Trophoblast cell (in vitro differentiated cells and primary cell): Measurements from ENCODE around the gene TCERG1.

Source experiments
- DNase-seq, 2 donors: peaks; one replicate each; pipeline ENCODE4 v3.0.0-alpha.2; 2016
- H2AFZ ChIP-seq: 2 replicates; pipeline ENCODE4 v1.6.1; 2013; ENCODE audit warnings: low read length, moderate library complexity, mild to moderate bottlenecking; ENCODE audit not compliant: insufficient read depth, poor library complexity
- H2AK5ac ChIP-seq: 2 replicates; pipeline ENCODE4 v1.6.1; 2013; ENCODE audit warnings: mild to moderate bottlenecking, low read length
- H2BK120ac ChIP-seq: 2 replicates; pipeline ENCODE4 v1.6.1; 2013; ENCODE audit warnings: low read length, mild to moderate bottlenecking, moderate library complexity; ENCODE audit not compliant: insufficient read depth, poor library complexity
- H2BK12ac ChIP-seq: 2 replicates; pipeline ENCODE4 v1.6.1; 2013; ENCODE audit warnings: mild to moderate bottlenecking, low read length, moderate library complexity
- H2BK5ac ChIP-seq: 2 replicates; pipeline ENCODE4 v1.6.1; 2013; ENCODE audit warnings: low read length, low read depth, moderate library complexity, mild to moderate bottlenecking; ENCODE audit not compliant: poor library complexity
- H3K14ac ChIP-seq: 2 replicates; pipeline ENCODE4 v1.6.1; 2013; ENCODE audit warnings: mild to moderate bottlenecking, low read length
- H3K18ac ChIP-seq: 2 replicates; pipeline ENCODE4 v1.6.1; 2013; ENCODE audit warnings: mild to moderate bottlenecking, low read length
- H3K23ac ChIP-seq: 2 replicates; pipeline ENCODE4 v1.6.1; 2013; ENCODE audit warnings: low read length
- H3K27ac ChIP-seq: 2 replicates; pipeline ENCODE4 v1.5.1; 2013; ENCODE audit warnings: low read depth, mild to moderate bottlenecking, inconsistent platforms, low read length, moderate library complexity
- H3K27me3 ChIP-seq: 2 replicates; pipeline ENCODE4 v1.6.1; 2013; ENCODE audit warnings: inconsistent platforms, mild to moderate bottlenecking, low read length, moderate library complexity; ENCODE audit not compliant: insufficient read depth
- H3K36me3 ChIP-seq, 2 experiments: 1 replicate in 1 of 2; 2 replicates in 1 of 2; pipeline ENCODE4 v1.6.1; 2013; ENCODE audit warnings: low read length in 2 of 2, mild to moderate bottlenecking in 2 of 2, moderate library complexity in 1 of 2; ENCODE audit not compliant: insufficient read depth in 2 of 2, control insufficient read depth in 1 of 2
- H3K4ac ChIP-seq: 2 replicates; pipeline ENCODE4 v1.6.1; 2013; ENCODE audit warnings: low read depth, mild to moderate bottlenecking, low read length, moderate library complexity
- H3K4me1 ChIP-seq, 2 experiments: 1 replicate in 1 of 2; 2 replicates in 1 of 2; pipeline ENCODE4 v1.6.1; 2013; ENCODE audit warnings: low read length in 2 of 2, mild to moderate bottlenecking in 2 of 2, moderate library complexity in 1 of 2; ENCODE audit not compliant: insufficient read depth in 2 of 2, control insufficient read depth in 1 of 2
- H3K4me2 ChIP-seq: 2 replicates; pipeline ENCODE4 v1.6.1; 2013; ENCODE audit warnings: inconsistent platforms, mild to moderate bottlenecking, low read length, moderate library complexity
- H3K4me3 ChIP-seq: 2 replicates; pipeline ENCODE4 v1.5.1; 2013; ENCODE audit warnings: mild to moderate bottlenecking, low read depth, low read length, inconsistent platforms
- H3K79me1 ChIP-seq: one replicate; pipeline ENCODE4 v1.6.1; 2013; ENCODE audit warnings: low read length
- H3K79me2 ChIP-seq: 2 replicates; pipeline ENCODE4 v1.6.1; 2013; ENCODE audit warnings: low read length, mild to moderate bottlenecking; ENCODE audit not compliant: control insufficient read depth, insufficient read depth, poor library complexity
- H3K9ac ChIP-seq: 2 replicates; pipeline ENCODE4 v1.6.1; 2013; ENCODE audit warnings: mild to moderate bottlenecking, low read length
- H3K9me3 ChIP-seq: 2 replicates; pipeline ENCODE4 v1.6.1; 2013; ENCODE audit warnings: low read depth, mild to moderate bottlenecking, control low read depth, inconsistent platforms, low read length; ENCODE audit not compliant: insufficient read depth
- H4K12ac ChIP-seq: 2 replicates; pipeline ENCODE4 v1.6.1; 2013; ENCODE audit warnings: low read depth, mild to moderate bottlenecking, low read length, moderate library complexity
- H4K8ac ChIP-seq: 2 replicates; pipeline ENCODE4 v1.6.1; 2013; ENCODE audit warnings: low read depth, mild to moderate bottlenecking, low read length, moderate library complexity
- H4K91ac ChIP-seq: one replicate; pipeline ENCODE4 v1.6.1; 2013; ENCODE audit warnings: low read depth, mild to moderate bottlenecking, low read length, moderate library complexity
- WGBS: extraction: QIAGEN DNeasy Blood & Tissue Kit; methylation state at CpG from one replicate; pipeline ENCODE4 v1.1.7; 2013; ENCODE audit warnings: missing lambda C conversion rate; ENCODE audit not compliant: insufficient read length, insufficient coverage; ENCODE audit errors: extremely low coverage; 5-methylcytosine and 5-hydroxymethylcytosine counted together

The TCERG1 gene

DNA sequence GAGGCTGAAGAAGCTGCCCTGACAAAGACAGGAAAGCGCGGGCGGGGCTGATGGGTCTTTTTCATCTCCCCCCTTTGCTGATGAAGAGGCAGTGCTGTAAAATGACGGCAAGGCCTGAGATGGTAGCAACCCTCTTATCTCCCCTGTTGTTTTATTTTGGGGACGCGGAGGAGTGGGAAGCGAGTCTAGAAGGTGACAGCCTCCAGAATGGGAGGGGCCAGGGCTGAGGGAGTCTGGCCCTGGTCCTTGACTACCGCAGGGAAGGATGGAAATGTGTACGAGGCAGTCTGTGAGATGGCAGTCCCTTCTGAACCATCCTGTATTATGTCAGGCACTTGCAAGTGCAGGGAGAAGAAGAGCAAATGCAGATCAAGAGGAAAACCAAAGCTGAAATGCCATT, 46.1 kb upstream of the TCERG1 start:
- no peaks in the 10 kb centered on the region for H3K79me1 ChIP-seq
- no peak overlapping the region for H4K12ac ChIP-seq
- no peaks in the 10 kb centered on the region for H3K36me3 ChIP-seq
- H2AFZ ChIP-seq, result no peak overlapping the region
- H3K27me3 ChIP-seq, result no peaks in the 10 kb centered on the region
- H2BK120ac ChIP-seq, result no peak overlapping the region
- H3K4ac ChIP-seq, result no peak overlapping the region
- H3K18ac ChIP-seq, result no peak overlapping the region
- H2AK5ac ChIP-seq, result no peak overlapping the region
- H4K8ac ChIP-seq, result no peak overlapping the region
- no peak overlapping the region for H2BK5ac ChIP-seq
- no peak overlapping the region for H4K91ac ChIP-seq
- WGBS, result no CpG with 5 or more reads among the region's 9 CpGs
- H3K79me2 ChIP-seq, result no peaks in the 10 kb centered on the region
- H3K23ac ChIP-seq, result no peak overlapping the region
- no peak overlapping the region for H3K4me3 ChIP-seq
- DNase-seq, result no peak
- no peak overlapping the region for H3K14ac ChIP-seq
- no peaks in the 10 kb centered on the region for H3K4me1 ChIP-seq
- no peak overlapping the region for H3K4me2 ChIP-seq
- H3K27ac ChIP-seq, result no peak overlapping the region
- H3K9me3 ChIP-seq, result no peaks in the 10 kb centered on the region
- H3K9ac ChIP-seq, result no peak overlapping the region
- H2BK12ac ChIP-seq, result no peak overlapping the region

GRCh38 chr5:146402949-146403348, 44.2 kb upstream of the TCERG1 start:
- Histone ChIP-seq H3K4me3 (no peak overlapping the region), H3K14ac (no peak overlapping the region), H4K8ac (no peak overlapping the region), H3K27ac (no peak overlapping the region), H3K79me2 (no peaks in the 10 kb centered on the region), H2AFZ (no peak overlapping the region), H3K4me2 (no peak overlapping the region), H3K79me1 (no peaks in the 10 kb centered on the region), H4K91ac (no peak overlapping the region), H3K4ac (no peak overlapping the region), H3K18ac (no peak overlapping the region), H3K4me1 (no peaks in the 10 kb centered on the region), H3K9me3 (no peaks in the 10 kb centered on the region), H2BK120ac (no peak overlapping the region), H3K27me3 (no peaks in the 10 kb centered on the region), H3K9ac (no peak overlapping the region), H2BK5ac (no peak overlapping the region), H3K23ac (no peak overlapping the region), H2AK5ac (no peak overlapping the region), H3K36me3 (no peaks in the 10 kb centered on the region), H2BK12ac (no peak overlapping the region), H4K12ac (no peak overlapping the region)
- no peak for DNase-seq
- no CpG with 5 or more reads among the region's 4 CpGs for WGBS

- Histone ChIP-seq H3K4me3 (no peak overlapping the region), H3K79me2 (no peaks in the 10 kb centered on the region), H3K18ac (no peak overlapping the region), H2BK12ac (no peak overlapping the region), H3K14ac (no peak overlapping the region), H3K27ac (no peak overlapping the region), H4K8ac (no peak overlapping the region), H3K4me1 (no peaks in the 10 kb centered on the region), H3K9ac (no peak overlapping the region), H3K23ac (no peak overlapping the region), H3K4me2 (no peak overlapping the region), H2AFZ (no peak overlapping the region), H3K79me1 (no peaks in the 10 kb centered on the region), H4K91ac (no peak overlapping the region), H3K4ac (no peak overlapping the region), H2BK120ac (no peak overlapping the region), H4K12ac (no peak overlapping the region), H2AK5ac (no peak overlapping the region), H2BK5ac (no peak overlapping the region), H3K36me3 (no peaks in the 10 kb centered on the region), H3K27me3 (no peaks in the 10 kb centered on the region), H3K9me3 (no peaks in the 10 kb centered on the region)
- no CpG with 5 or more reads among the region's 11 CpGs for WGBS
- no peak for DNase-seq
Measured at GRCh38 chr5:146409054-146409671, 38.0 kb upstream of the TCERG1 start.

GRCh38 chr5:146410272-146410671, 36.9 kb upstream of the TCERG1 start:
- Histone ChIP-seq H3K79me2 (no peaks in the 10 kb centered on the region), H3K36me3 (no peaks in the 10 kb centered on the region), H2AK5ac (no peak overlapping the region), H3K4me3 (no peak overlapping the region), H3K4me1 (no peaks in the 10 kb centered on the region), H3K18ac (no peak overlapping the region), H3K23ac (no peak overlapping the region), H3K9ac (no peak overlapping the region), H2BK12ac (no peak overlapping the region), H2BK120ac (no peak overlapping the region), H3K4me2 (no peak overlapping the region), H2AFZ (no peak overlapping the region), H3K27me3 (no peaks in the 10 kb centered on the region), H4K12ac (no peak overlapping the region), H3K4ac (no peak overlapping the region), H4K8ac (no peak overlapping the region), H3K9me3 (no peaks in the 10 kb centered on the region), H3K79me1 (no peaks in the 10 kb centered on the region), H3K27ac (no peak overlapping the region), H2BK5ac (no peak overlapping the region), H4K91ac (no peak overlapping the region), H3K14ac (no peak overlapping the region)
- no CpG with 5 or more reads among the region's 2 CpGs for WGBS
- DNase-seq, result no peak
